OCI-LY7 (cell line): Measurements from ENCODE around the gene SPECC1L.

Experiments used
- EZH2phosphoT487 ChIP-seq: fragments of 200-600 bp; sonication (generic); IDR thresholded peaks from 2 replicates; pipeline ENCODE4 v1.6.1; 2018; ENCODE audit warnings: low read depth, borderline replicate concordance, mild to moderate bottlenecking, mixed run types, antibody characterized with exemption, low read length, moderate library complexity, mixed read lengths
- TF ChIP-seq, protein P1 (sequence below): fragments of 200-600 bp; sonication (generic); conservative IDR thresholded peaks from 2 replicates; pipeline ENCODE4 v1.5.1; 2014; ENCODE audit warnings: mild to moderate bottlenecking, antibody characterized with exemption, low read length, moderate library complexity, mixed read lengths

DNA sequence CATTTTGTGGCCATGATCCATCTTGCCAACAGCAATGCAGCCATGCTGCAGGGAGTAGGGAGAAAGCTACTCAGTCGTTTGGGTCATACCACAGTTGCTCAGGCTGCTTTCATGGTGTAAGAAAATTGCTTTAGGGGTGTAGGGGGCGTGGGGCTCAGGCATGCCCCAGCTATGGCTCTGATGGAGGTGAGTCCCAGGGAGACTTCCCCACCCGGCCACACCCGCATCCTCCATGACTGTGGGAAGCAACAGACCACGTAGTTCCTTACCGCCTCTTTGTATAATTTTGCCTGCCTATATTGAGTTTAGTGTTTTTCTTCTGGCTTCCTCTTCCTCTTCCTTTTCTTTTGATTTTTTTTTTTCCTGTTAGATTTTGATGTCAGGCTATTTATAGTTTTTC lies 58.8 kb downstream of the SPECC1L start:
- TF ChIP-seq, protein P1, sequence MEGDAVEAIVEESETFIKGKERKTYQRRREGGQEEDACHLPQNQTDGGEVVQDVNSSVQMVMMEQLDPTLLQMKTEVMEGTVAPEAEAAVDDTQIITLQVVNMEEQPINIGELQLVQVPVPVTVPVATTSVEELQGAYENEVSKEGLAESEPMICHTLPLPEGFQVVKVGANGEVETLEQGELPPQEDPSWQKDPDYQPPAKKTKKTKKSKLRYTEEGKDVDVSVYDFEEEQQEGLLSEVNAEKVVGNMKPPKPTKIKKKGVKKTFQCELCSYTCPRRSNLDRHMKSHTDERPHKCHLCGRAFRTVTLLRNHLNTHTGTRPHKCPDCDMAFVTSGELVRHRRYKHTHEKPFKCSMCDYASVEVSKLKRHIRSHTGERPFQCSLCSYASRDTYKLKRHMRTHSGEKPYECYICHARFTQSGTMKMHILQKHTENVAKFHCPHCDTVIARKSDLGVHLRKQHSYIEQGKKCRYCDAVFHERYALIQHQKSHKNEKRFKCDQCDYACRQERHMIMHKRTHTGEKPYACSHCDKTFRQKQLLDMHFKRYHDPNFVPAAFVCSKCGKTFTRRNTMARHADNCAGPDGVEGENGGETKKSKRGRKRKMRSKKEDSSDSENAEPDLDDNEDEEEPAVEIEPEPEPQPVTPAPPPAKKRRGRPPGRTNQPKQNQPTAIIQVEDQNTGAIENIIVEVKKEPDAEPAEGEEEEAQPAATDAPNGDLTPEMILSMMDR = no peak
- no peak for TF ChIP-seq EZH2phosphoT487
